A549 (cell line): ENCODE data around the gene CEACAM5. TPM values are rescaled to one million over a fixed set of nuclear protein-coding genes. Genes with fewer than 3 reads are reported as not detected.
"Not testable (repeated sequence)": the region's sequence is repeated elsewhere in the genome, so short reads cannot be mapped to it uniquely, and the experiment has no call there.

Experiments
- ATAC-seq, 2 experiments: fragments of 200-7000 bp in 1 of 2; fragments of >200 bp in 1 of 2; cut with Nextera tagmentation in 1 of 2; cut with Tn5 transposase in 1 of 2; 3 replicates each; pipeline versions ENCODE4 v1.8.0 to v1.9.1; 2018 to 2020; ENCODE audit warnings: mild to moderate bottlenecking in 1 of 2, moderate library complexity in 1 of 2
- CTCF ChIA-PET: fragments of 300-600 bp; sonication (Branson Sonifier 250); formaldehyde crosslinking; extraction: SDS; loops from one replicate; lab custom pipeline; 2021; ENCODE audit warnings: antibody characterized with exemption, inconsistent platforms; lab: Yijun Ruan, JAX
- POLR2A ChIA-PET: fragments of 350-600 bp; formaldehyde crosslinking; extraction: SDS; loops from one replicate; lab custom pipeline; 2021; ENCODE audit warnings: antibody characterized with exemption, inconsistent platforms; lab: Yijun Ruan, JAX
- DNase-seq, 2 experiments: peaks; one replicate each; pipeline versions ENCODE4 v3.0.0 to v3.0.0-alpha.2; 2011 to 2016; ENCODE audit warnings: low read depth in 1 of 2, low spot score in 1 of 2
- FAIRE-seq: peaks from 2 replicates; lab custom pipeline; 2011; peaks lifted over from hg19 to GRCh38; lab: Jason Lieb, UNC
- H3K27ac ChIP-seq, 2 experiments: fragments of >200 bp; sonication (Bioruptor Twin); formaldehyde crosslinking; 3 replicates each; pipeline ENCODE4 v1.5.1; 2016 to 2017
- H3K4me1 ChIP-seq: fragments of >200 bp; sonication (Bioruptor Twin); formaldehyde crosslinking; 3 replicates; pipeline ENCODE4 v1.6.1; 2016
- H3K4me2 ChIP-seq: fragments of >200 bp; sonication (Bioruptor Twin); formaldehyde crosslinking; 3 replicates; pipeline ENCODE4 v1.6.1; 2016
- H3K4me3 ChIP-seq: fragments of >200 bp; sonication (Bioruptor Twin); formaldehyde crosslinking; 3 replicates; pipeline ENCODE4 v1.5.1; 2016
- H3K9me3 ChIP-seq: fragments of >200 bp; sonication (Bioruptor Twin); formaldehyde crosslinking; 3 replicates; pipeline ENCODE4 v1.6.1; 2016
- BCL3 ChIP-seq: fragments of >200 bp; sonication (Bioruptor Twin); formaldehyde crosslinking; IDR thresholded peaks from 3 replicates; pipeline ENCODE4 v1.6.1; 2016
- BHLHE40 ChIP-seq: IDR thresholded peaks from 2 replicates; pipeline ENCODE4 v1.6.1; 2012; ENCODE audit warnings: low read depth, low read length, inconsistent platforms
- CHD2 ChIP-seq: fragments of 150-350 bp; IDR thresholded peaks from 2 replicates; pipeline ENCODE4 v1.6.1; 2014; ENCODE audit warnings: low read length; ENCODE audit not compliant: partially characterized antibody
- EHMT2 ChIP-seq: fragments of 200-600 bp; sonication (generic); IDR thresholded peaks from 2 replicates; pipeline ENCODE4 v1.6.1; 2016; ENCODE audit warnings: antibody characterized with exemption, low read depth, mild to moderate bottlenecking, moderate library complexity
- ESRRA ChIP-seq: fragments of 150-350 bp; IDR thresholded peaks from 2 replicates; pipeline ENCODE4 v1.6.1; 2014; ENCODE audit warnings: mild to moderate bottlenecking, low read length, borderline replicate concordance
- HES2 ChIP-seq: fragments of >200 bp; sonication (Bioruptor Twin); formaldehyde crosslinking; IDR thresholded peaks from 2 replicates; pipeline ENCODE4 v1.6.1; 2016
- HOXB13 ChIP-seq: fragments of 250-450 bp; sonication (Bioruptor Pico); IDR thresholded peaks from 2 replicates; pipeline ENCODE4 v1.5.0; 2020; ENCODE audit warnings: low read depth, mild to moderate bottlenecking, moderate library complexity
- MAFK ChIP-seq: fragments of 450-650 bp; IDR thresholded peaks from 2 replicates; pipeline ENCODE4 v1.6.1; 2014; ENCODE audit not compliant: partially characterized antibody
- MAZ ChIP-seq: fragments of 150-350 bp; IDR thresholded peaks from 2 replicates; pipeline ENCODE4 v1.6.1; 2014; ENCODE audit warnings: antibody characterized with exemption, low read depth, low read length, borderline replicate concordance
- MYC ChIP-seq: IDR thresholded peaks from 2 replicates; pipeline ENCODE4 v1.6.1; 2012; ENCODE audit warnings: mild to moderate bottlenecking, inconsistent platforms, low read length, improper control_type of control experiment, borderline replicate concordance
- NPAS2 ChIP-seq: fragments of 250-450 bp; sonication (Bioruptor Pico); IDR thresholded peaks from 2 replicates; pipeline ENCODE4 v1.8.0; 2022; ENCODE audit warnings: mild to moderate bottlenecking, moderate library complexity, borderline replicate concordance
- POLR2A ChIP-seq: IDR thresholded peaks from 2 replicates; pipeline ENCODE4 v1.6.1; 2012; ENCODE audit warnings: mild to moderate bottlenecking, low read length
- RARB ChIP-seq: fragments of 250-450 bp; sonication (Bioruptor Pico); IDR thresholded peaks from 2 replicates; pipeline ENCODE4 v1.8.0; 2021; ENCODE audit warnings: mild to moderate bottlenecking, moderate library complexity
- RCOR1 ChIP-seq: fragments of 150-350 bp; IDR thresholded peaks from 2 replicates; pipeline ENCODE4 v1.6.1; 2014; ENCODE audit warnings: antibody characterized with exemption, low read length, low read depth
- RNF2 ChIP-seq: fragments of 200-600 bp; sonication (generic); IDR thresholded peaks from 2 replicates; pipeline ENCODE4 v1.6.1; 2016; ENCODE audit warnings: low read depth, mild to moderate bottlenecking, antibody characterized with exemption, moderate library complexity, borderline replicate concordance
- ZC3H11A ChIP-seq: fragments of 450-650 bp; IDR thresholded peaks from 2 replicates; pipeline ENCODE4 v1.6.1; 2014; ENCODE audit warnings: antibody characterized with exemption, mild to moderate bottlenecking
- ZFP36 ChIP-seq: fragments of 450-650 bp; IDR thresholded peaks from 2 replicates; pipeline ENCODE4 v1.6.1; 2014; ENCODE audit warnings: borderline replicate concordance; ENCODE audit not compliant: partially characterized antibody
- WGBS: methylation state at CpG from one replicate; pipeline ENCODE4 v1.1.6; 2017; ENCODE audit errors: missing lambda C conversion rate; 5-methylcytosine and 5-hydroxymethylcytosine counted together
- polyA plus RNA-seq, 4 experiments: library from polyadenylated mRNA; depleted of rRNA in 3 of 4; stranded (reverse); fragments of >200 nt; fragmentation: RNase III in 1 of 4; extraction: RNeasy Plus Mini Kit Qiagen cat#74134 plus additional on column Dnase treatment in 1 of 4; gene quantifications; 2 replicates in 3 of 4; 3 replicates in 1 of 4; pipeline ENCODE4 v1.2.3, GENCODE V29; 2011 to 2017
- TF ChIP-seq, protein P1 (sequence below): fragments of >200 bp; sonication (Bioruptor Twin); formaldehyde crosslinking; IDR thresholded peaks from 3 replicates; pipeline ENCODE4 v1.5.1; 2016
- TF ChIP-seq, protein P2 (sequence below): fragments of 250-450 bp; sonication (Bioruptor Pico); IDR thresholded peaks from 2 replicates; pipeline ENCODE4 v1.5.0; 2021; ENCODE audit warnings: mild to moderate bottlenecking, moderate library complexity, borderline replicate concordance

CEACAM5 gene
- polyA plus RNA-seq, 2 of the 4 experiments (the other 2 are of a cell fraction), result 1.3 TPM; not detected in 1

DNA sequence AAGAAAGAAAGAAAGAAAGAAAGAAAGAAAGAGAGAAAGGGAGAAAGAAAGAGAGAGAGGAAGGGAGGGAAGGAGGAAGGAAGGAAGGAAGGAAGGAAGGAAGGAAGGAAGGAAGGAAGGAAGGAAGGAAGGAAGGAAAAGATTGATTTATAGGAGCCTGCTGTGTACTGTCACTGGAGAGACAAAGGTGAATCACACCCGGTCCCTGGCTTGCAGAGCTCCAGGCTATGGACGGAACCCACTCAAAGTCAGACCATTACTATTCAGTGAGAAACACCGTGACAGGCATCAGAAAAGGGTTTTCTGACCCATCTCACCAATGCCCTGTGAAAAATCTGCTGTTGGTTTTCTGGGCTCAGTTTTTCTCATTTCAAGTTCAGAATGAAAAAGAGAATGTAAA is 39.6 kb downstream of the CEACAM5 start:
- CTCF ChIA-PET, result interaction anchor here (0.7 to 10.5 kb wide), 24 partner anchors 9 to 178 kb away, joined by 3 to 261 read pairs (median 8); partner anchors contain the start of genes CEACAM3 and CEACAM5
- POLR2A ChIA-PET, result no interaction called here
- 23% methylated on average over 3 of the region's 3 CpGs for WGBS
- Histone ChIP-seq H3K4me2 (no peak overlapping the region), H3K4me1 (no peaks in the 10 kb centered on the region), H3K27ac (no peak overlapping the region), H3K4me3 (no peak overlapping the region), H3K9me3 (no peaks in the 10 kb centered on the region)
- TF ChIP-seq ZFP36, result no peak
- no peak for TF ChIP-seq BHLHE40
- TF ChIP-seq ZC3H11A, result no peak
- no peak for TF ChIP-seq BCL3
- no peak for TF ChIP-seq MAFK
- no peak for TF ChIP-seq CHD2
- no peak for TF ChIP-seq POLR2A
- no peak for TF ChIP-seq ESRRA
- TF ChIP-seq, protein P1, sequence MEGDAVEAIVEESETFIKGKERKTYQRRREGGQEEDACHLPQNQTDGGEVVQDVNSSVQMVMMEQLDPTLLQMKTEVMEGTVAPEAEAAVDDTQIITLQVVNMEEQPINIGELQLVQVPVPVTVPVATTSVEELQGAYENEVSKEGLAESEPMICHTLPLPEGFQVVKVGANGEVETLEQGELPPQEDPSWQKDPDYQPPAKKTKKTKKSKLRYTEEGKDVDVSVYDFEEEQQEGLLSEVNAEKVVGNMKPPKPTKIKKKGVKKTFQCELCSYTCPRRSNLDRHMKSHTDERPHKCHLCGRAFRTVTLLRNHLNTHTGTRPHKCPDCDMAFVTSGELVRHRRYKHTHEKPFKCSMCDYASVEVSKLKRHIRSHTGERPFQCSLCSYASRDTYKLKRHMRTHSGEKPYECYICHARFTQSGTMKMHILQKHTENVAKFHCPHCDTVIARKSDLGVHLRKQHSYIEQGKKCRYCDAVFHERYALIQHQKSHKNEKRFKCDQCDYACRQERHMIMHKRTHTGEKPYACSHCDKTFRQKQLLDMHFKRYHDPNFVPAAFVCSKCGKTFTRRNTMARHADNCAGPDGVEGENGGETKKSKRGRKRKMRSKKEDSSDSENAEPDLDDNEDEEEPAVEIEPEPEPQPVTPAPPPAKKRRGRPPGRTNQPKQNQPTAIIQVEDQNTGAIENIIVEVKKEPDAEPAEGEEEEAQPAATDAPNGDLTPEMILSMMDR, result no peak
- TF ChIP-seq MYC, result no peak
- no peak for TF ChIP-seq RNF2
- no peak for TF ChIP-seq HES2
- no peak for TF ChIP-seq EHMT2
- no peak for TF ChIP-seq RCOR1
- TF ChIP-seq HOXB13 (CRISPR knock-in tag), result no peak
- no peak for TF ChIP-seq NPAS2 (CRISPR knock-in tag)
- TF ChIP-seq, protein P2, sequence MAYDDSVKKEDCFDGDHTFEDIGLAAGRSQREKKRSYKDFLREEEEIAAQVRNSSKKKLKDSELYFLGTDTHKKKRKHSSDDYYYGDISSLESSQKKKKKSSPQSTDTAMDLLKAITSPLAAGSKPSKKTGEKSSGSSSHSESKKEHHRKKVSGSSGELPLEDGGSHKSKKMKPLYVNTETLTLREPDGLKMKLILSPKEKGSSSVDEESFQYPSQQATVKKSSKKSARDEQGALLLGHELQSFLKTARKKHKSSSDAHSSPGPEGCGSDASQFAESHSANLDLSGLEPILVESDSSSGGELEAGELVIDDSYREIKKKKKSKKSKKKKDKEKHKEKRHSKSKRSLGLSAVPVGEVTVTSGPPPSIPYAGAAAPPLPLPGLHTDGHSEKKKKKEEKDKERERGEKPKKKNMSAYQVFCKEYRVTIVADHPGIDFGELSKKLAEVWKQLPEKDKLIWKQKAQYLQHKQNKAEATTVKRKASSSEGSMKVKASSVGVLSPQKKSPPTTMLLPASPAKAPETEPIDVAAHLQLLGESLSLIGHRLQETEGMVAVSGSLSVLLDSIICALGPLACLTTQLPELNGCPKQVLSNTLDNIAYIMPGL, result no peak
- no peak for TF ChIP-seq MAZ
- TF ChIP-seq RARB, result no peak
- DNase-seq (no peak), FAIRE-seq (no peak), ATAC-seq (no peak)

GRCh38 chr19:41750248-41751134 is 42.1 kb downstream of the CEACAM5 start:
- DNase-seq, H3K4me3 ChIP-seq, H3K4me2 ChIP-seq, H3K4me1 ChIP-seq, ATAC-seq, H3K9me3 ChIP-seq, FAIRE-seq, H3K27ac ChIP-seq, POLR2A ChIA-PET: not testable (repeated sequence)
- CTCF ChIA-PET, result interaction anchor here (0.6 to 16.6 kb wide), 17 partner anchors 8 to 436 kb away, joined by 4 to 474 read pairs (median 33); partner anchors contain the start of genes CEACAM3 and CEACAM7
- whole genome bisulfite sequencing, result 17% methylated on average over 10 of the region's 10 CpGs
